Measurements from ENCODE around the gene APOB.

GRCh38 chr2:21022792-21023367, 21.0 kb downstream of the APOB start:
- TF ChIP-seq CTCF (IDR thresholded peaks at IDR 0.05): no peak
- TF ChIP-seq ZFX (IDR thresholded peaks at IDR 0.05; ENCODE audit: borderline replicate concordance): no peak
